H9 (cell line): ENCODE measurements around the gene FBXO42. TPM values are rescaled to one million over a fixed set of nuclear protein-coding genes. Genes with fewer than 3 reads are reported as not detected.
A peak's percentile ranks its signal among the peaks of the same experiment; 100 is the strongest.

ENCODE experiments used
- DNase-seq: peaks from one replicate; pipeline ENCODE4 v3.0.0-alpha.2; 2017
- H2AFZ ChIP-seq: one replicate; pipeline ENCODE4 v1.6.1; 2013; ENCODE audit warnings: mild to moderate bottlenecking, low read length, control low read depth, moderate library complexity
- H2AK5ac ChIP-seq: 2 replicates; pipeline ENCODE4 v1.6.1; 2013; ENCODE audit warnings: low read length, control low read depth, mixed read lengths; ENCODE audit not compliant: insufficient read length
- H2BK120ac ChIP-seq: one replicate; pipeline ENCODE4 v1.6.1; 2013; ENCODE audit warnings: low read depth, mild to moderate bottlenecking, low read length, control low read depth, inconsistent platforms; ENCODE audit not compliant: poor library complexity, severe bottlenecking
- H2BK12ac ChIP-seq: 2 replicates; pipeline ENCODE4 v1.6.1; 2013; ENCODE audit warnings: low read length, control low read depth, mixed read lengths, low read depth; ENCODE audit not compliant: insufficient read length
- H2BK15ac ChIP-seq: 2 replicates; pipeline ENCODE4 v1.6.1; 2013; ENCODE audit warnings: low read depth, low read length, control low read depth
- H2BK20ac ChIP-seq: one replicate; pipeline ENCODE4 v1.6.1; 2013; ENCODE audit warnings: low read depth, mild to moderate bottlenecking, low read length, control low read depth, inconsistent platforms; ENCODE audit not compliant: poor library complexity, severe bottlenecking
- H2BK5ac ChIP-seq: 2 replicates; pipeline ENCODE4 v1.6.1; 2013; ENCODE audit warnings: low read length, control low read depth, mixed read lengths; ENCODE audit not compliant: insufficient read length
- H3K14ac ChIP-seq: 2 replicates; pipeline ENCODE4 v1.6.1; 2013; ENCODE audit warnings: low read length, control low read depth; ENCODE audit not compliant: insufficient read depth
- H3K18ac ChIP-seq: 2 replicates; pipeline ENCODE4 v1.6.1; 2013; ENCODE audit warnings: low read depth, mild to moderate bottlenecking, mixed read lengths, low read length, control low read depth; ENCODE audit not compliant: insufficient read length
- H3K23ac ChIP-seq: 2 replicates; pipeline ENCODE4 v1.6.1; 2013; ENCODE audit warnings: low read length, control low read depth, mixed read lengths, low read depth; ENCODE audit not compliant: insufficient read length
- H3K23me2 ChIP-seq: 2 replicates; pipeline ENCODE4 v1.6.1; 2013; ENCODE audit warnings: low read depth, mild to moderate bottlenecking, mixed read lengths, low read length, control low read depth; ENCODE audit not compliant: insufficient read length, poor library complexity, severe bottlenecking
- H3K27ac ChIP-seq: 2 replicates; pipeline ENCODE4 v1.5.1; 2013; ENCODE audit warnings: low read length, control low read depth, mixed read lengths, low read depth; ENCODE audit not compliant: insufficient read length
- H3K27me3 ChIP-seq: 2 replicates; pipeline ENCODE4 v1.6.1; 2013; ENCODE audit warnings: low read length, control low read depth, inconsistent platforms; ENCODE audit not compliant: insufficient read depth
- H3K4ac ChIP-seq: 2 replicates; pipeline ENCODE4 v1.6.1; 2013; ENCODE audit warnings: low read depth, mild to moderate bottlenecking, control low read depth, inconsistent platforms, low read length, moderate library complexity
- H3K4me1 ChIP-seq: 2 replicates; pipeline ENCODE4 v1.6.1; 2013; ENCODE audit warnings: low read length, control low read depth, inconsistent platforms; ENCODE audit not compliant: insufficient read depth
- H3K4me2 ChIP-seq: 2 replicates; pipeline ENCODE4 v1.6.1; 2013; ENCODE audit warnings: low read length, control low read depth, mixed read lengths; ENCODE audit not compliant: insufficient read length, insufficient read depth
- H3K56ac ChIP-seq: 2 replicates; pipeline ENCODE4 v1.6.1; 2013; ENCODE audit warnings: low read depth, mild to moderate bottlenecking, mixed read lengths, low read length, control low read depth; ENCODE audit not compliant: insufficient read length
- H3K79me1 ChIP-seq: 2 replicates; pipeline ENCODE4 v1.6.1; 2013; ENCODE audit warnings: low read depth, mild to moderate bottlenecking, moderate library complexity, low read length, control low read depth, inconsistent platforms; ENCODE audit not compliant: insufficient read depth, poor library complexity, severe bottlenecking
- H3K79me2 ChIP-seq: 2 replicates; pipeline ENCODE4 v1.6.1; 2013; ENCODE audit warnings: low read length, control low read depth, inconsistent platforms; ENCODE audit not compliant: insufficient read depth
- H3K9ac ChIP-seq: 2 replicates; pipeline ENCODE4 v1.6.1; 2013; ENCODE audit warnings: low read length, control low read depth, mixed read lengths; ENCODE audit not compliant: insufficient read length; ENCODE audit errors: extremely low read depth
- H3K9me3 ChIP-seq: one replicate; pipeline ENCODE4 v1.6.1; 2013; ENCODE audit warnings: low read depth, low read length, inconsistent platforms; ENCODE audit not compliant: control insufficient read depth
- H3T11ph ChIP-seq: one replicate; pipeline ENCODE4 v1.6.1; 2013; ENCODE audit warnings: mild to moderate bottlenecking, low read length, control low read depth, inconsistent platforms
- H4K20me1 ChIP-seq: one replicate; pipeline ENCODE4 v1.6.1; 2013; ENCODE audit not compliant: control insufficient read depth, insufficient read length, insufficient read depth
- H4K5ac ChIP-seq: 2 replicates; pipeline ENCODE4 v1.6.1; 2013; ENCODE audit warnings: low read depth, mild to moderate bottlenecking, mixed read lengths, low read length, control low read depth; ENCODE audit not compliant: insufficient read length
- H4K8ac ChIP-seq: replicated peaks from 2 replicates; pipeline ENCODE4 v1.6.1; 2013; ENCODE audit warnings: low read length, control low read depth, mixed read lengths, low read depth; ENCODE audit not compliant: insufficient read length
- H4K91ac ChIP-seq: 2 replicates; pipeline ENCODE4 v1.6.1; 2013; ENCODE audit warnings: low read depth, mild to moderate bottlenecking, moderate library complexity, mixed read lengths, low read length, control low read depth; ENCODE audit not compliant: insufficient read length
- H3K27ac Mint-ChIP-seq, 3 experiments: 2 replicates in 2 of 3; 3 replicates in 1 of 3; pipeline ENCODE4 v1.8.0; 2020 to 2021; ENCODE audit warnings: mixed read lengths in 3 of 3, mild to moderate bottlenecking in 1 of 3, moderate library complexity in 1 of 3
- H3K27me3 Mint-ChIP-seq: 2 replicates; pipeline ENCODE4 v1.8.0; 2021; ENCODE audit warnings: low read depth, mild to moderate bottlenecking, moderate library complexity, mixed read lengths
- H3K36me3 Mint-ChIP-seq, 3 experiments: 2 replicates in 2 of 3; 3 replicates in 1 of 3; pipeline ENCODE4 v1.8.0; 2020 to 2021; ENCODE audit warnings: low read depth in 3 of 3, mixed read lengths in 3 of 3; ENCODE audit not compliant: insufficient read depth in 1 of 3
- H3K4me1 Mint-ChIP-seq, 2 experiments: 2 replicates each; pipeline ENCODE4 v1.8.0; 2020; ENCODE audit warnings: mixed read lengths in 2 of 2
- H3K4me3 Mint-ChIP-seq, 2 experiments: 2 replicates in 1 of 2; 3 replicates in 1 of 2; pipeline ENCODE4 v1.8.0; 2020 to 2021; ENCODE audit warnings: mild to moderate bottlenecking in 2 of 2, mixed read lengths in 2 of 2, moderate library complexity in 1 of 2
- H3K9me3 Mint-ChIP-seq, 2 experiments: 2 replicates in 1 of 2; 3 replicates in 1 of 2; pipeline ENCODE4 v1.8.0; 2020; ENCODE audit warnings: mild to moderate bottlenecking in 2 of 2, mixed read lengths in 2 of 2, moderate library complexity in 1 of 2
- WGBS: extraction: QIAGEN DNeasy Blood & Tissue Kit; methylation state at CpG from one replicate; pipeline ENCODE4 v1.1.7; 2013; ENCODE audit warnings: missing lambda C conversion rate, low lambda C conversion rate, mixed read lengths; ENCODE audit not compliant: insufficient read length; ENCODE audit errors: extremely low coverage; 5-methylcytosine and 5-hydroxymethylcytosine counted together
- total RNA-seq: library from RNA; stranded (reverse); gene quantifications from 2 replicates; pipeline ENCODE4 v1.2.1, GENCODE V29; 2021
- TF ChIP-seq, protein P1 (sequence below): fragments of 200-600 bp; sonication (generic); conservative IDR thresholded peaks from 3 replicates; pipeline ENCODE4 v1.8.0; 2021; ENCODE audit warnings: antibody characterized with exemption, mild to moderate bottlenecking

Gene FBXO42
- total RNA-seq, 1 experiment from 2014 or later, result 17.4 TPM

DNA sequence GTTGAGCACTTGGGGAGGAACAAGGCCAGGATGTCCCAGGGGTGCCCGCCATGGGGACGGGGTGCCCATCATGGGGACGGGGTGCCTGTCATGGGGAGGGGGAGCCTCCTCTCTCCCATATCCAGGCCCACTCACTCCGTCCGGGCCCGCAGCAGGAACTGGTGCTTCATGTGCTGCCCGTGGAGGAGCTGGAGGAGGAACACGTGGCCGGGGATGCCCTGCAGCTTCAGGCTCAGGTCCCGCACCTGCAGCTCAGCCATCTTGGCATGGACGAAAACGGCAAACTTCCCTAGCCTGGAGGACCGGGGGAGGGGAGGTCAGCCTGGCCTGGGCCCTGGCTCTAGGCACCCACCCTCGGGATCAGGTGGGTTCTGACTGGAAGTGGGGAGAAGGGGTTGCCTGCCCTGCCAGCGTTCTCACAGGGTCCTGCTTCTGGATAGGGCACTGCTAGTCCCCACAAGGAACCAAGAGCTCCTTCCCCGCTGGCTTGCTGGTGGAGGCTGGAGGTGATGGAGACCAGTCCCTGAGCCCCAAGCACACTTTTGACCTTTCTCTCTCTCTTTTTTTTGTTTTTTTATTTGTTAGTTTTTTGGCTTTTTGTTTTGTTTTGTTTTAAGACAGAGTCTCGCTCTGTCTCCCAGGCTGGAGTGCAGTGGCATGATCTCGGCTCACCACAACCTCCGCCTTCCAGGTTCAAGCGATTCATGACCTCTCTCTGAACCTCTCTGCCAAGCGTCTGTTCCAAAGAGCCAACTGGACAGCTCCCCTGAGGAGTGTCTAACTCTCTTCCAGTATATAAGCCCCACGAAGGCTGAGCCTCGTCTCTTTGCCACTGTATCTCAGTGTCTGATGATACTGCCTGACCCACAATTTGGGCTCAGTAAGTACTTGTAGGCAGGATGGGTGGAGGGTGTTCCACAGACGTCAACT, 149.7 kb downstream of the FBXO42 start:
- Histone ChIP-seq H3K9ac (no peak overlapping the region), H4K8ac (no peak overlapping the region), H2BK20ac (no peak overlapping the region), H2BK5ac (no peak overlapping the region), H2BK15ac (no peak overlapping the region), H3K18ac (no peak overlapping the region), H3K56ac (no peak overlapping the region), H3K27ac (no peak overlapping the region), H3K79me1 (no peaks in the 10 kb centered on the region), H3K4ac (no peak overlapping the region), H2AK5ac (no peak overlapping the region), H2BK12ac (no peak overlapping the region), H3K14ac (no peak overlapping the region; the same call in 1 of the 2 replicates), H4K20me1 (no peaks in the 10 kb centered on the region), H3K23ac (no peak overlapping the region), H3K27me3 (no peaks in the 10 kb centered on the region), H3K4me2 (no peak overlapping the region), H2AFZ (no peak overlapping the region), H3K9me3 (no peaks in the 10 kb centered on the region), H2BK120ac (no peak overlapping the region), H4K5ac (no peak overlapping the region), H3K4me1 (no peaks in the 10 kb centered on the region), H4K91ac (no peak overlapping the region), H3T11ph (no peak overlapping the region), H3K23me2 (peaks cover 8% of the 10 kb centered on the region), H3K79me2 (no peaks in the 10 kb centered on the region; the same call in 1 of the 2 replicates)
- WGBS, result no CpG with 5 or more reads among the region's 24 CpGs
- peaks cover 7 to 14% of the 10 kb centered on the region in 2 experiments for H3K4me1 Mint-ChIP-seq
- H3K9me3 Mint-ChIP-seq, result no peaks in the 10 kb centered on the region
- TF ChIP-seq, protein P1, sequence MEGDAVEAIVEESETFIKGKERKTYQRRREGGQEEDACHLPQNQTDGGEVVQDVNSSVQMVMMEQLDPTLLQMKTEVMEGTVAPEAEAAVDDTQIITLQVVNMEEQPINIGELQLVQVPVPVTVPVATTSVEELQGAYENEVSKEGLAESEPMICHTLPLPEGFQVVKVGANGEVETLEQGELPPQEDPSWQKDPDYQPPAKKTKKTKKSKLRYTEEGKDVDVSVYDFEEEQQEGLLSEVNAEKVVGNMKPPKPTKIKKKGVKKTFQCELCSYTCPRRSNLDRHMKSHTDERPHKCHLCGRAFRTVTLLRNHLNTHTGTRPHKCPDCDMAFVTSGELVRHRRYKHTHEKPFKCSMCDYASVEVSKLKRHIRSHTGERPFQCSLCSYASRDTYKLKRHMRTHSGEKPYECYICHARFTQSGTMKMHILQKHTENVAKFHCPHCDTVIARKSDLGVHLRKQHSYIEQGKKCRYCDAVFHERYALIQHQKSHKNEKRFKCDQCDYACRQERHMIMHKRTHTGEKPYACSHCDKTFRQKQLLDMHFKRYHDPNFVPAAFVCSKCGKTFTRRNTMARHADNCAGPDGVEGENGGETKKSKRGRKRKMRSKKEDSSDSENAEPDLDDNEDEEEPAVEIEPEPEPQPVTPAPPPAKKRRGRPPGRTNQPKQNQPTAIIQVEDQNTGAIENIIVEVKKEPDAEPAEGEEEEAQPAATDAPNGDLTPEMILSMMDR, result no peak
- no peak for DNase-seq
- H3K27me3 Mint-ChIP-seq, result no peaks in the 10 kb centered on the region
- no peak overlapping the region for H3K4me3 Mint-ChIP-seq
- peaks cover 11 to 60% (median 19%) of the 10 kb centered on the region in 3 experiments; a peak in 6 of 7 replicates for H3K36me3 Mint-ChIP-seq
- H3K27ac Mint-ChIP-seq, result peak overlapping the region in 2 of 3 experiments; percentile 36 to 62; a peak in 2 of 7 replicates
